ENCODE measurements around the gene PPP1R13B. TPM values are rescaled to one million over a fixed set of nuclear protein-coding genes. Genes with fewer than 3 reads are reported as not detected.

PPP1R13B gene
- total RNA-seq, 1 donor from 2014 or later = 40.3 TPM

GRCh38 chr14:103770902-103771301 is 76.5 kb downstream of the PPP1R13B start:
- no peaks in the 10 kb centered on the region for H3K27me3 Mint-ChIP-seq

GRCh38 chr14:103770500-103770899 is 76.9 kb downstream of the PPP1R13B start:
- no peak for DNase-seq (ENCODE audit: low spot score, unreplicated experiment)
- no peak overlapping the region for H3K4me3 Mint-ChIP-seq (ENCODE audit: low read depth)
- TF ChIP-seq CTCF (IDR thresholded peaks at IDR 0.05; ENCODE audit: unreplicated experiment) = no peak
- H3K27ac Mint-ChIP-seq = no peak overlapping the region
- no peaks in the 10 kb centered on the region for H3K27me3 Mint-ChIP-seq
- H3K4me1 Mint-ChIP-seq (ENCODE audit: low read depth) = peaks cover 2% of the 10 kb centered on the region
- peaks cover 13% of the 10 kb centered on the region for H3K36me3 Mint-ChIP-seq (ENCODE audit: insufficient read depth)
- H3K9me3 Mint-ChIP-seq (ENCODE audit: low read depth) = peaks cover 3% of the 10 kb centered on the region

More at GRCh38 chr14:103770902-103771301, 76.5 kb downstream of the PPP1R13B start:
- Mint-ChIP-seq H3K4me3 (ENCODE audit: low read depth) (no peak overlapping the region), H3K9me3 (ENCODE audit: low read depth) (peaks cover 3% of the 10 kb centered on the region), H3K4me1 (ENCODE audit: low read depth) (peaks cover 2% of the 10 kb centered on the region), H3K36me3 (ENCODE audit: insufficient read depth) (peaks cover 14% of the 10 kb centered on the region), H3K27ac (peak overlapping the region; percentile 83)
- DNase-seq (ENCODE audit: low spot score, unreplicated experiment) = no peak
- no peak for TF ChIP-seq CTCF (IDR thresholded peaks at IDR 0.05; ENCODE audit: unreplicated experiment)

GRCh38 chr14:103767336-103767894 is 80.0 kb downstream of the PPP1R13B start:
- no peak overlapping the region for H3K4me3 Mint-ChIP-seq (ENCODE audit: low read depth)
- H3K9me3 Mint-ChIP-seq (ENCODE audit: low read depth) = peaks cover 3% of the 10 kb centered on the region

GRCh38 chr14:103765526-103765925 is 81.8 kb downstream of the PPP1R13B start:
- peaks cover 6% of the 10 kb centered on the region for H3K36me3 Mint-ChIP-seq (ENCODE audit: insufficient read depth)
- DNase-seq (ENCODE audit: low spot score, unreplicated experiment) = no peak
- H3K9me3 Mint-ChIP-seq (ENCODE audit: low read depth) = no peaks in the 10 kb centered on the region
- TF ChIP-seq CTCF (IDR thresholded peaks at IDR 0.05; ENCODE audit: unreplicated experiment) = no peak
- no peak overlapping the region for H3K27ac Mint-ChIP-seq
- H3K27me3 Mint-ChIP-seq = no peaks in the 10 kb centered on the region
- H3K4me3 Mint-ChIP-seq (ENCODE audit: low read depth) = no peak overlapping the region
- peaks cover 3% of the 10 kb centered on the region for H3K4me1 Mint-ChIP-seq (ENCODE audit: low read depth)

More at GRCh38 chr14:103767336-103767894, 80.0 kb downstream of the PPP1R13B start:
- no peak overlapping the region for H3K27ac Mint-ChIP-seq
- no peak for TF ChIP-seq CTCF (IDR thresholded peaks at IDR 0.05; ENCODE audit: unreplicated experiment)
- peaks cover 16% of the 10 kb centered on the region for H3K36me3 Mint-ChIP-seq (ENCODE audit: insufficient read depth)
- no peak for DNase-seq (ENCODE audit: low spot score, unreplicated experiment)
- H3K4me1 Mint-ChIP-seq (ENCODE audit: low read depth) = peaks cover 2% of the 10 kb centered on the region
- H3K27me3 Mint-ChIP-seq = no peaks in the 10 kb centered on the region

- no peak for DNase-seq (ENCODE audit: low spot score, unreplicated experiment)
- H3K4me1 Mint-ChIP-seq (ENCODE audit: low read depth) = peaks cover 4% of the 10 kb centered on the region
Observed at GRCh38 chr14:103763730-103764488, 83.5 kb downstream of the PPP1R13B start.

More at GRCh38 chr14:103763730-103764488, 83.5 kb downstream of the PPP1R13B start:
- TF ChIP-seq CTCF (IDR thresholded peaks at IDR 0.05; ENCODE audit: unreplicated experiment) = no peak
- Mint-ChIP-seq H3K4me3 (ENCODE audit: low read depth) (no peak overlapping the region), H3K27ac (no peak overlapping the region), H3K36me3 (ENCODE audit: insufficient read depth) (peaks cover 6% of the 10 kb centered on the region), H3K9me3 (ENCODE audit: low read depth) (no peaks in the 10 kb centered on the region), H3K27me3 (no peaks in the 10 kb centered on the region)
